Endothelial cell (in vitro differentiated cells): Measurements from ENCODE around the gene UBR1. TPM values are rescaled to one million over a fixed set of nuclear protein-coding genes. Genes with fewer than 3 reads are reported as not detected.

Experiments used
- DNase-seq: peaks from one replicate; pipeline ENCODE4 v3.0.0; 2021; ENCODE audit warnings: low spot score
- H3K27ac Mint-ChIP-seq: one replicate; pipeline ENCODE4 v1.8.0; 2021; ENCODE audit warnings: mixed read lengths, inconsistent platforms; ENCODE audit not compliant: unreplicated experiment
- H3K27me3 Mint-ChIP-seq: one replicate; pipeline ENCODE4 v1.8.0; 2021; ENCODE audit warnings: mild to moderate bottlenecking, moderate library complexity, mixed read lengths, inconsistent platforms; ENCODE audit not compliant: unreplicated experiment
- H3K36me3 Mint-ChIP-seq: one replicate; pipeline ENCODE4 v1.8.0; 2021; ENCODE audit warnings: mild to moderate bottlenecking, low read depth, mixed read lengths, inconsistent platforms; ENCODE audit not compliant: unreplicated experiment
- H3K4me1 Mint-ChIP-seq: one replicate; pipeline ENCODE4 v1.8.0; 2021; ENCODE audit warnings: mild to moderate bottlenecking, mixed read lengths, inconsistent platforms; ENCODE audit not compliant: unreplicated experiment
- H3K4me3 Mint-ChIP-seq: one replicate; pipeline ENCODE4 v1.8.0; 2021; ENCODE audit warnings: mild to moderate bottlenecking, mixed read lengths, inconsistent platforms; ENCODE audit not compliant: unreplicated experiment
- H3K9me3 Mint-ChIP-seq: one replicate; pipeline ENCODE4 v1.8.0; 2021; ENCODE audit warnings: mixed read lengths, inconsistent platforms; ENCODE audit not compliant: unreplicated experiment
- CTCF ChIP-seq: fragments of 200-600 bp; sonication (generic); IDR thresholded peaks from one replicate; pipeline ENCODE4 v1.5.0; 2021; ENCODE audit warnings: antibody characterized with exemption; ENCODE audit not compliant: unreplicated experiment
- total RNA-seq: library from RNA; stranded (reverse); fragmentation: NEBNext Ultra II Directional; extraction: Animal tissue kit (Norgen Biotek cat#: 25700); gene quantifications from one replicate; pipeline ENCODE4 v1.2.1, GENCODE V29; 2021; ENCODE audit not compliant: unreplicated experiment

The UBR1 gene
- total RNA-seq, 1 donor from 2014 or later, result 20.8 TPM

GRCh38 chr15:43095243-43095642 lies 10.6 kb downstream of the UBR1 start:
- Mint-ChIP-seq H3K27ac (no peak overlapping the region), H3K36me3 (peaks cover 2% of the 10 kb centered on the region), H3K9me3 (no peaks in the 10 kb centered on the region), H3K4me1 (no peaks in the 10 kb centered on the region), H3K27me3 (no peaks in the 10 kb centered on the region), H3K4me3 (no peak overlapping the region)
- DNase-seq, result no peak
- TF ChIP-seq CTCF, result no peak

DNA sequence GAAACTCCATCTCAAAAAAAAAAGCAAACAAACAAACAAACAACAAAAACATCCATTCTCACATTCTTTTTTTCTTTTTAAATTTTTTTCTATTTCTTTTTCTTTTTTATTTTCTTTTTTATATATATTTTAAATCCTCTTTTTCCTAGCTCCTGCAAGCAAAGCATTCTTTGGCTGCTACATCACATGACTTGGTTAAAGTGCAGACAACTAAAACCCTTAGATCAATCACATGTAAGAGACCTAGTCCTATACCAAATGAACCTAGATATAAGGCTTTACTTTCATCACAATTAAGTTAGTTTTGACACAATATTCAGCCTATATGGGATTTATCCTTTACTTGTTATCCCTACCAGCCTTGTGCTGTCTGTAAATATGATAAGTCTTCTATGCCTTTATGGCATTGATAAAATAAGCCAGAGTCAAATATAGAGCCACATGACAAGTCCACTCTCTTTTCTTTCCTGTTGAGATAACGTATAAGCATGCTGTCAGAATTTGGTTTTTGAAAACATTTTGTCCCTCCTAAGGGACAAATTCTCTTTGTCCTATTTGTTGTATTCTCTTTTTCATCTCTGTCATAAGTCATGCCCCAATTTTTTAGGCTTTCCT lies 11.3 kb downstream of the UBR1 start:
- DNase-seq, result no peak
- no peaks in the 10 kb centered on the region for H3K4me1 Mint-ChIP-seq
- H3K9me3 Mint-ChIP-seq, result no peaks in the 10 kb centered on the region
- no peak for TF ChIP-seq CTCF
- no peak overlapping the region for H3K4me3 Mint-ChIP-seq
- no peak overlapping the region for H3K27ac Mint-ChIP-seq
- H3K36me3 Mint-ChIP-seq, result no peaks in the 10 kb centered on the region
- H3K27me3 Mint-ChIP-seq, result no peaks in the 10 kb centered on the region

DNA sequence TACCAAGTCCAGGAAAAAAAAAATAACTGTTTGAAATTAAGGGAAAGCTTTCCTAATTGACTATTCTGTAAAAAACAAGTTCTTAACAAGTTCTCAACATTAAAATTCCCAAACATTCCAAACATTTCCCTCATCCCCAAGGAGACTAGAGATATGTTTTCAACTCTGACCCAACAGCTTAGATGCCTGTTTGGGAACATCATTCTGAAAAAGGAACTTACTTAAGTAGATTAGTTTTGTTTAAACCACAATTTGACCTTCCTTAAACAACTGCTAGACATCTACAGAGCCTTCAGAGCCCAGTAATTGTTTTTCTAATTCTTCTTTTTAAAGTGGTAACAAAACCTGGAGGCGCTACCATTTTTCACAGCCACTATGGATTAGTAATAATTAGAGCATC lies 12.8 kb downstream of the UBR1 start:
- Mint-ChIP-seq H3K4me1 (peaks cover 2% of the 10 kb centered on the region), H3K4me3 (no peak overlapping the region), H3K9me3 (no peaks in the 10 kb centered on the region), H3K27me3 (no peaks in the 10 kb centered on the region), H3K27ac (no peak overlapping the region), H3K36me3 (no peaks in the 10 kb centered on the region)
- no peak for TF ChIP-seq CTCF
- DNase-seq, result no peak

- no peaks in the 10 kb centered on the region for H3K36me3 Mint-ChIP-seq
- H3K4me3 Mint-ChIP-seq, result no peak overlapping the region
- H3K27me3 Mint-ChIP-seq, result no peaks in the 10 kb centered on the region
- H3K9me3 Mint-ChIP-seq, result no peaks in the 10 kb centered on the region
- peaks cover 2% of the 10 kb centered on the region for H3K4me1 Mint-ChIP-seq
- no peak for DNase-seq
- no peak for TF ChIP-seq CTCF
- no peak overlapping the region for H3K27ac Mint-ChIP-seq
Measured at GRCh38 chr15:43091859-43092258, 14.0 kb downstream of the UBR1 start.

DNA sequence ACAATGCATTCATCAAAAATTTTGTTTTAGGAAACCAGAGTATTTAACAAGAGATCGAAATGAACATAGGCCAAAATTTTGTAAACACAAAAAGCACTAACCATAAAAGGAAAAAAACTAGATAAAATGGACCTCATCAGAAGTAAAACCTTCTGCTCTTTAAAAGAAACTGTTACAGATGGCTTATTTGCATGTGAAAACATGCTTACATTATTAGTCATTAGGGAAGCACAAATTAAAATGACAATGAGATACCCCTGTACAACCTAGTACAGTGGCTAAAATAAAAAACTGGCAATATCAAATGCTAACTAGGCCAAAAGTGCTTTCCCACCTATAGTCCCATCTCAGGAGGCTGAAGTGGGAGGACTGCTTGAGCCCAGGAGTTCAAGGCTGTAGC lies 19.3 kb downstream of the UBR1 start:
- Mint-ChIP-seq H3K4me1 (peaks cover 2% of the 10 kb centered on the region), H3K27me3 (no peaks in the 10 kb centered on the region), H3K36me3 (peaks cover 9% of the 10 kb centered on the region), H3K4me3 (no peak overlapping the region), H3K9me3 (no peaks in the 10 kb centered on the region), H3K27ac (no peak overlapping the region)
- TF ChIP-seq CTCF, result no peak
- no peak for DNase-seq
